ENCODE results near the gene DCAF4.

DCAF4 gene

GRCh38 chr14:72962829-72963312, 36.6 kb downstream of the DCAF4 start:
- TF ChIP-seq FOXP2 (optimal IDR thresholded peaks at IDR 0.05; ENCODE audit: borderline replicate concordance, extremely low read depth, extremely low read length, insufficient read depth) (no peak), TAF1 (IDR thresholded peaks at IDR 0.05; ENCODE audit: borderline replicate concordance, insufficient read depth, low read length) (no peak), REST (IDR thresholded peaks at IDR 0.05; ENCODE audit: insufficient read depth in 1 of 2, low read depth in 2 of 2, low read length in 2 of 2) (no peak), POLR2AphosphoS5 (IDR thresholded peaks at IDR 0.05; ENCODE audit: low read depth, low read length) (no peak), SIN3A (IDR thresholded peaks at IDR 0.05; ENCODE audit: borderline replicate concordance, insufficient read depth, low read length) (no peak)

- TF ChIP-seq POLR2AphosphoS5 (IDR thresholded peaks at IDR 0.05; ENCODE audit: low read depth, low read length) = no peak
- no peak for TF ChIP-seq SIN3A (IDR thresholded peaks at IDR 0.05; ENCODE audit: borderline replicate concordance, insufficient read depth, low read length)
- TF ChIP-seq FOXP2 (optimal IDR thresholded peaks at IDR 0.05; ENCODE audit: borderline replicate concordance, extremely low read depth, extremely low read length, insufficient read depth) = no peak
- TF ChIP-seq TAF1 (IDR thresholded peaks at IDR 0.05; ENCODE audit: borderline replicate concordance, insufficient read depth, low read length) = no peak
- TF ChIP-seq REST (IDR thresholded peaks at IDR 0.05; ENCODE audit: insufficient read depth in 1 of 2, low read depth in 2 of 2, low read length in 2 of 2) = no peak
These were observed 39.0 kb downstream of the DCAF4 start for GRCh38 chr14:72965249-72965648.

GRCh38 chr14:72966038-72966437, 39.8 kb downstream of the DCAF4 start:
- TF ChIP-seq POLR2AphosphoS5 (IDR thresholded peaks at IDR 0.05; ENCODE audit: low read depth, low read length) (no peak), TAF1 (IDR thresholded peaks at IDR 0.05; ENCODE audit: borderline replicate concordance, insufficient read depth, low read length) (no peak), FOXP2 (optimal IDR thresholded peaks at IDR 0.05; ENCODE audit: borderline replicate concordance, extremely low read depth, extremely low read length, insufficient read depth) (no peak), SIN3A (IDR thresholded peaks at IDR 0.05; ENCODE audit: borderline replicate concordance, insufficient read depth, low read length) (no peak), REST (IDR thresholded peaks at IDR 0.05; ENCODE audit: insufficient read depth in 1 of 2, low read depth in 2 of 2, low read length in 2 of 2) (no peak)

- TF ChIP-seq SIN3A (IDR thresholded peaks at IDR 0.05; ENCODE audit: borderline replicate concordance, insufficient read depth, low read length) (no peak), REST (IDR thresholded peaks at IDR 0.05; ENCODE audit: insufficient read depth in 1 of 2, low read depth in 2 of 2, low read length in 2 of 2) (no peak), TAF1 (IDR thresholded peaks at IDR 0.05; ENCODE audit: borderline replicate concordance, insufficient read depth, low read length) (no peak), POLR2AphosphoS5 (IDR thresholded peaks at IDR 0.05; ENCODE audit: low read depth, low read length) (no peak), FOXP2 (optimal IDR thresholded peaks at IDR 0.05; ENCODE audit: borderline replicate concordance, extremely low read depth, extremely low read length, insufficient read depth) (no peak)
These were observed 42.1 kb downstream of the DCAF4 start for GRCh38 chr14:72968316-72968715.
